ENCODE data around the gene GRAMD4.
A peak's percentile ranks its signal among the peaks of the same experiment; 100 is the strongest.

Gene GRAMD4

DNA sequence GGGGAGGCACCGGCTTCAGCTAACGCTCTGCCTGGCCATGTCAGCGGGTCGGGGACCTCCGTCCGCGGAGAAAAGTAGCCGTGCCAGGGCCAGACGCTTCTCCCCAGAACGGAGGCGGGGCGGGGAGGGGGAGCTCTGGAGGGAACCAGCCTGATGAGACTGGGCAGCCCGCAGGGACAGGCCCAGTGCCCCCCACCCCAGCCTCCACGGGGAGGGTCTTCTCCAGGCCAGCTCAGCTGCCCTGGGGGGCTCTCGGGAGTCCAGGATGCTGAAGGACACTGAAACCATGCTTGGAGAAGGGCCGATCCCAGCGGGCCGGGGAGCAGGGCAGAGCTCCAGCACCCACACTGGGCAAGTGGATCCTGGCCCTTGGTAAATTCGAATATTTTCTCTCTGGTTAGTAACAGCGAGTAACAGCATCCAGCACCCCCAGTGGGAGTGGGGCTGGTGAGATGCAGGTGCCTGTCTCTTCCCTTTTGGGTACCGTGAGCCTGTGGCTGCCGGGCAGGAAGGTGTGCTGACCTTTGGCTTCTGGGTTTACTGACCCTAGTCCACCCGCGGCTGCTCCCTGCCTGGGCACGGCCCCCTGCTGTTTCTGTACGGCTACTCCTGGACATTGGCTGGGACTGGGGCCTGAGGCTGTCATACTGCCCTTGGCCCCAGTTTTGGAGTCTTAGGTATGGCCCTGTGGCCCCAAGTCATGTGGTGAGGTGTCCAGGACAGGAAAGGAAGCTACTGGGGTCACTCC lies 35.8 kb downstream of the GRAMD4 start:
- DNase-seq (ENCODE audit: low read depth, low spot score) = no peak

DNA sequence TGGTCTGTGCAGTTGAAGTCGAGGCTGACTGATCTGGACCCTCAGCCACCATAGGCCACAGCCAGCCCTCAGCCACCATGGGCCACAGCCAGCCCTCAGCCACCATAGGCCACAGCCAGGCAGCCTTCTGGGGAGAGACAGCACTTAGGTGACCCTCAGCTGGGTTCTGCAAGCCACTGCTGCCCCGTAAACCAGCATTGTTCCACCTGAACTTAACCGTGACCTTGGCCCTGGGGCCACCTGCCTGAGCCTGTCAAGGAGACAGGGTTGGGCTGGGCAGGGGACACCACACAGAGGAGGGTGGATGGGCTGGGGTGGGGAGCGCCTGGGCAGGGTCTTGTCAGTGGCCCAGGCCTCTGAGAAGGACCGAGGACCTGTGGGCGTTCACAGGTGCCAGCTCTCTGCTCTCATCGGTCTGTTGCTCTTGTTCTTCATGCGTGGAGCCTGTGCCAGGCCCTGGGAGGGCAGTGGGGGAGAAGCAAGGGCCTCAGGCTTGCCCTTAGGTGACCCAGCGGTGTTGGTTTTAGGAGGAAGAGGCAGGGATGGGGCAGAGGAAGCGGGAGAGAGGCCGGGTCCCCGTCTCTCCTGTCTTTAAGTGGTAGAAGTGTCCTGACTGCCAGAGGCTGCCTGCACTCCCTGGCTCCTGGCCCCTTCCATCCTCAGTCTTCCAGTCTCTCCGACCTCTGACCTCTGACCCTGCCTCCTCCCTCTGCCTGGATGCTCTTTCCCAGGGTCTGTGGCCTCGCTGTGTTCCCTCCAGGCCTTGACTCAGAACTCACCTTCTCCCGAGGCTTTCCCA lies 36.9 kb downstream of the GRAMD4 start:
- DNase-seq (ENCODE audit: low read depth, low spot score) = no peak

GRCh38 chr22:46657655-46657953 lies 37.4 kb downstream of the GRAMD4 start:
- DNase-seq (ENCODE audit: low read depth, low spot score) = no peak

DNA sequence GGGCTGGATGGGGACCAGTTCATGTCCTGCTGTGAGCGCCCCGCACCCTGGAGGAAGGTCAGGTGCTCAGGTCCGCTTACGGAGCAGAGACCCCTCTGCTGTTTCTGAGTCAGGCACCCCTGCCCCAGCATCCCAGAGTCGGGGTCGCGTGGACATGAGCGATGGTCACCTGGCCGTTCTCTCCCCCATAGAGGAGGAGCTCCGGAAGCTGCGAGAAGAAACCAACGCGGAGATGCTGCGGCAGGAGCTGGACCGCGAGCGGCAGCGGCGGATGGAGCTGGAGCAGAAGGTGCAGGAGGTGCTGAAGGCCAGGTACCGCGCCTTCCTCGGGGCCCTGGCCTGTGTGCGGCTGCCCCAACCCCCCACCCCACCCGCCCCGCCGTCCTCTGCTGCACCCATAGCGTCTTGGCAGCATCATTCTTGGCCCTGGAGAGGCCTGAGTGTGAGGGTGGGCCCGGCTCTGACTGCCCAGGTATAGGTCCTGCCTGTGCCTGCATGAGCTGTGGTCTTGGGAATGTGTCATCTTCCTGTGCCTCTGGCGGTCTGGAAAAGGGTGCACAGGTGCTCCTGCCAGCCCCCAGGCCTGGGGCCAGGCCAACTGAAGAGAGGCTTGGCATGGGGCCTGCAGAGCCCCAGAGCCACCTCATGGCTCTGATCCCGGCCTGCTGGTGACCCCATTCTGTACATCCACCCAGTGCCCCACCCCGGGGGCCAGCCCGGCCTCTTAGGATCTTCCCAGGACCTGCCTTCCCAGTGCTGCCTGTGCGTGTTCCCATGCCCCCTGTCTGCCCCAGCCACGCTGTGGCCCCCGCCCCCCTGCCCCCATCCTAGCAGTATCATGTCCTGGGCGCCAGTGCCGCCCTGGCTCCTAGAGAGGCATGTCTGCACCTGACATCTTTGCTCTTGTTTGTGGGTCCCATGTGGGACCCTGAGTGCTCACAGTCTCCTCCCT lies 38.1 kb downstream of the GRAMD4 start:
- no peak for DNase-seq (ENCODE audit: low read depth, low spot score)

DNA sequence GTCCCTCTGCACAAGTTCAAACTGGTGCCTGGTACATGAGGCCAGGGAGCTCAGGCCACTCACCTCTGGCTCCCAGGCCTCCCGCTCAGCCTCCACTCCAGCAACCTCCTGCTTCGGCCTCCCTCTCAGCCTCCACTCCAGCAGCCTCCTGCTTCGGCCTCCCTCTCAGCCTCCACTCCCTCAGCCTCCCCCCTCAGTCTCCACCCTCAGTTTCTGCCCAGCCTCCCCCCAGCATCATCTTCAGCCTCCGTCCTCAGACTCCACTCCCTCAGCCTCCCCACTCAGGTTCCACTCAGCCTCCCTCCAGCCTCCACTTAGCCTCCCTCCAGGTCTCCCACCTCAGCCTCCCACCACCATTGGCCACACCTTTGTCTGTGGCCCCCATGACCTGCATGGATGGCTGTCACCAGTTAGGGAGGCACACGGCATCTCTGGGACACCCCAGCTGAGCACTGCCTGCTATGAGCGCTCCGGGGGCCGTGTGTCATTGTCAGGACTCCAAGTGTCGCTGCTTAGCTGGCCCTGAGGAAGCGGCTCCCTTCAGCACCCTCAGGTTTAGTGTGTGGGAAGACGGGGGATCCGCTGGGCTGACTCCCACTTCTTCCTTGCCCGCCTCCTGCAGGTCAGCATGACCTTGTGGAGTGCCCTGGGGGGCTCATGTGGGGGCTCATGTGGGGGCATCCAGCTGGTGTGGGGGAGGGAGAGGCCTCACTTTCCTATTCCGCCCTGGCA lies 39.0 kb downstream of the GRAMD4 start:
- no peak for DNase-seq (ENCODE audit: low read depth, low spot score)

- no peak for DNase-seq (ENCODE audit: low read depth, low spot score)
These were observed 39.6 kb downstream of the GRAMD4 start for GRCh38 chr22:46659791-46660186.

DNA sequence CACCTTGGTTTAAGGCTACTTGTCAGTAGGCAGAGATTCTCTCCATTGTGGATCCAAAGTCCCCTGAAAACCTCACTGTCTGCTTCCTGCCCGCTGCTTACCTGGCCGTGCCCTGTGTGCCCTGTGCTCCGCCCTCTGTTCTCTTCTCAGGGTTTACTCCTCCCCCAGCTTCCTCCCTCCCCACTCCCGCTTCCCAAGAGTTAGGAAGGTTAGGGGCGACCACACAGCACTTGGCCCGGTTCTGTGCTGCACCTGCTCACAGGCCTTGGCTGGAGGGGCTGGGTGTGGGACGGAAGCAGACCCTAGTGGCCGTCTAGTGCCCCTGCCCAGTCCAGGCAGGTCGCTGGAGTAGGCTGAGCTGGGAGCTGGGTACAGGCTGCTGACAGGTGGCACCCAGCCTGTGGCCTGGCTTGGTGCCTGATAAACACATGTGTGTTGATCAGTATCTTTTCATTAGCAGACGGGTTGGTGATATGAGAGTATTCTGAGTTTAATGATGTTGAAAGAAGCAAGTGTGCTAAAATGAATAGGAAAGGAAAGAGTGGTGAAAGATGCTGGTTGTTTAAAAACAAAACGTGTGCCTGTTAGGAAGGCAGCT lies 40.5 kb downstream of the GRAMD4 start:
- no peak for DNase-seq (ENCODE audit: low read depth, low spot score)

GRCh38 chr22:46661221-46661851 lies 41.1 kb downstream of the GRAMD4 start:
- peak; percentile 25 for DNase-seq (ENCODE audit: low read depth, low spot score)

- DNase-seq (ENCODE audit: low read depth, low spot score) = no peak
These were observed 42.0 kb downstream of the GRAMD4 start for GRCh38 chr22:46662226-46662625.

- no peak for DNase-seq (ENCODE audit: low read depth, low spot score)
These were observed 42.8 kb downstream of the GRAMD4 start for GRCh38 chr22:46663001-46663400.

GRCh38 chr22:46663436-46664100 lies 43.4 kb downstream of the GRAMD4 start:
- no peak for DNase-seq (ENCODE audit: low read depth, low spot score)

- no peak for DNase-seq (ENCODE audit: low read depth, low spot score)
These were observed 44.2 kb downstream of the GRAMD4 start for GRCh38 chr22:46664301-46664855.

- no peak for DNase-seq (ENCODE audit: low read depth, low spot score)
These were observed 45.0 kb downstream of the GRAMD4 start for GRCh38 chr22:46665151-46665695.

DNA sequence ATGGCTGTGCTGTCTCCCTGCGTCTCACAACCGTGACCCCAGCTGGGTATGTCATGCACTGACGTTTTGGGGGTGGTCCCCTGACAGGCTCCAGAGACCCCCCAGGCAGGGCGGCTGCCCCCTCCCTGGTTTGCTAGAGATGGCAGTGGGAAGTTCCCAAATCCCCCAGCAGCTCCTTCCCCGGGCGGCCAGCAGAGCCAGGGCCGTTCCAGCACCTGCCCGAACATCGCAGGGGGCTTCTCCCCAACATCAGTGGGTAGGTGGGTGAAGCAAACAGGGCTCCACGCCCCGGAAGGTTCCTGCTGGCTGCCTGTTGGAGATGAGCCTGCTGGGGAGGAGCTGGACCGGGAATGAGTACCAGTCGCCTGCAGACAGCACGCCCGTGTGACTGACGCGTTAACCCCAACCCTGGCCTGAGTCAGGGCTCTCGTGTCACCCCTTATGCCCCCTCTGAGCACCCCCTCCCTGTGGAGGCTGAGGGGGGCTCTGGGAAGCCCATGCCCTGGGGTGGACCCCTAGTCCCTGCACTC lies 45.6 kb downstream of the GRAMD4 start:
- no peak for DNase-seq (ENCODE audit: low read depth, low spot score)

- DNase-seq (ENCODE audit: low read depth, low spot score) = no peak
These were observed 46.5 kb downstream of the GRAMD4 start for GRCh38 chr22:46666577-46667244.

GRCh38 chr22:46667245-46667623 lies 47.0 kb downstream of the GRAMD4 start:
- no peak for DNase-seq (ENCODE audit: low read depth, low spot score)

DNA sequence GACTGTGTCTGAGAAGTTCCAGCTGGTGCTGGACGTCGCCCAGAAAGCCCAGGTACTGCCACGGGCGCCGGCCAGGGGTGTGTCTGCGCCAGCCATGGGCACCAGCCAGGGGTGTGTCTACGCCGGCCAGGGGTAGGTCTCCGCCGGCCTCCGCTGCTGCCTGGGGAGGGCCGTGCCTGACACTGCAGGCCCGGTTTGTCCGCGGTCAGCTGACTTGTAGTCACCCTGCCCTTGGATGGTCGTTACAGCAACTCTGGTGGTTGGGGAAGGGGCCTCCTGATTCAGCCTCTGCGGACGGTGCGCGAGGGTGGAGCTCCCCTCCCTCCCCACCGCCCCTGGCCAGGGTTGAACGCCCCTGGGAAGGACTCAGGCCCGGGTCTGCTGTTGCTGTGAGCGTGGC lies 47.9 kb downstream of the GRAMD4 start:
- DNase-seq (ENCODE audit: low read depth, low spot score) = no peak

DNA sequence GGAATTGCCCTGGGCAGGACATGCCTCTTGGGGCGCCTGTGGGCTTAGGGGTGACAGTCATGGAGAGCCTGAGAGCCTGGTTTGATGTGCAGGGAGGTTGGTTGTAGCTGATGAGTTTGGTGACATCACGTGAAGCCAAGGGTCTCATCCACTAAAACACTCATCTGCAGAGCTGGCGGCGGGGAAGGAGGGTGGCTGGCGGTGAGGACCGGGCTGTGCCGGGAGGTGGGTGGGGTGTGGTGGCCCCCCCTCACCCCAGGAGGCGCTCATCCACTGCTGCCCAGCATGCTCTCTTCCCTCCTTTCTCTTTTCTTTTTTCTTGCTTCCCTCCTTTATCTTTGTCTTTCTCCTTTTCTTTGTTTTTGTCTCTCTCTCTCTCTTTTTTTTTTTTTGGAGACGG lies 49.0 kb downstream of the GRAMD4 start:
- DNase-seq (ENCODE audit: low read depth, low spot score) = no peak
